Skeletal muscle satellite cell (primary cell): Measurements from ENCODE around the gene RARG.
"Not testable (repeated sequence)": the region's sequence is repeated elsewhere in the genome, so short reads cannot be mapped to it uniquely, and the experiment has no call there.

Experiments
- H3K27me3 ChIP-seq: 2 replicates; pipeline ENCODE4 v1.7.0; 2013; ENCODE audit warnings: low read length; ENCODE audit not compliant: control insufficient read depth, insufficient read depth
- H3K36me3 ChIP-seq: 2 replicates; pipeline ENCODE4 v1.7.0; 2013; ENCODE audit warnings: mild to moderate bottlenecking, control low read depth, low read length; ENCODE audit not compliant: insufficient read depth
- H3K4me1 ChIP-seq: 2 replicates; pipeline ENCODE4 v1.7.0; 2013; ENCODE audit warnings: low read length; ENCODE audit not compliant: control insufficient read depth, insufficient read depth
- H3K4me2 ChIP-seq: 2 replicates; pipeline ENCODE4 v1.7.0; 2013; ENCODE audit warnings: mild to moderate bottlenecking, low read length
- H3K4me3 ChIP-seq: 2 replicates; pipeline ENCODE4 v1.7.0; 2013; ENCODE audit warnings: low read length
- H3K9ac ChIP-seq: 2 replicates; pipeline ENCODE4 v1.7.0; 2013; ENCODE audit warnings: mild to moderate bottlenecking, low read depth, low read length, moderate library complexity
- H3K9me3 ChIP-seq: replicated peaks from 2 replicates; pipeline ENCODE4 v1.7.0; 2013; ENCODE audit warnings: mild to moderate bottlenecking, control low read depth, low read length

The RARG gene

GRCh38 chr12:53180220-53180930 is 51.6 kb downstream of the RARG start, which contains the start of the genes CSAD and ZNF740:
CSAD (minus strand) TSS chr12:53180925; CDS start chr12:53173470, 7,455 bp downstream.
ZNF740 (plus strand) TSS chr12:53180722; CDS start chr12:53181984, 1,262 bp downstream.
- Histone ChIP-seq H3K4me1 (peaks cover 32% of the 10 kb centered on the region), H3K27me3 (no peaks in the 10 kb centered on the region), H3K9me3 (no peaks in the 10 kb centered on the region), H3K36me3 (peaks cover 35% of the 10 kb centered on the region), H3K4me2 (peak within 1 kb of the TSS; percentile 88), H3K9ac (peak within 1 kb of the TSS; percentile 88), H3K4me3 (peak within 1 kb of the TSS; percentile 95)

GRCh38 chr12:53179687-53180219 is 52.3 kb downstream of the RARG start:
- H3K4me3 ChIP-seq, result peak overlapping the region; percentile 95
- no peaks in the 10 kb centered on the region for H3K27me3 ChIP-seq
- peaks cover 29% of the 10 kb centered on the region for H3K36me3 ChIP-seq
- peak overlapping the region; percentile 88 for H3K9ac ChIP-seq
- H3K4me1 ChIP-seq, result peaks cover 38% of the 10 kb centered on the region
- no peaks in the 10 kb centered on the region for H3K9me3 ChIP-seq
- H3K4me2 ChIP-seq, result peak overlapping the region; percentile 88

GRCh38 chr12:53178803-53179202 is 53.2 kb downstream of the RARG start:
- H3K4me2 ChIP-seq, H3K4me3 ChIP-seq, H3K27me3 ChIP-seq, H3K9me3 ChIP-seq, H3K9ac ChIP-seq: not testable (repeated sequence)
- Histone ChIP-seq H3K4me1 (peaks cover 41% of the 10 kb centered on the region), H3K36me3 (peaks cover 22% of the 10 kb centered on the region)

- H3K4me1 ChIP-seq, result peaks cover 33% of the 10 kb centered on the region
- H3K4me2 ChIP-seq, H3K9ac ChIP-seq, H3K36me3 ChIP-seq, H3K27me3 ChIP-seq, H3K9me3 ChIP-seq, H3K4me3 ChIP-seq: not testable (repeated sequence)
Measured at GRCh38 chr12:53177447-53177846, 54.6 kb downstream of the RARG start.

- H3K4me2 ChIP-seq, result no peak overlapping the region
Measured at GRCh38 chr12:53176750-53177149, 55.3 kb downstream of the RARG start.

GRCh38 chr12:53174881-53175491 is 57.0 kb downstream of the RARG start:
- peaks cover 8% of the 10 kb centered on the region for H3K36me3 ChIP-seq
- no peaks in the 10 kb centered on the region for H3K27me3 ChIP-seq
- H3K9ac ChIP-seq, result no peak overlapping the region
- H3K4me2 ChIP-seq, result no peak overlapping the region
- peaks cover 23% of the 10 kb centered on the region for H3K4me1 ChIP-seq
- no peaks in the 10 kb centered on the region for H3K9me3 ChIP-seq
- no peak overlapping the region for H3K4me3 ChIP-seq

More at GRCh38 chr12:53176750-53177149, 55.3 kb downstream of the RARG start:
- H3K4me3 ChIP-seq, result no peak overlapping the region
- no peaks in the 10 kb centered on the region for H3K27me3 ChIP-seq
- H3K36me3 ChIP-seq, result peaks cover 3% of the 10 kb centered on the region
- no peaks in the 10 kb centered on the region for H3K9me3 ChIP-seq
- H3K9ac ChIP-seq, result no peak overlapping the region
- H3K4me1 ChIP-seq, result peaks cover 27% of the 10 kb centered on the region

GRCh38 chr12:53173085-53173715 is 58.8 kb downstream of the RARG start:
- no peak overlapping the region for H3K4me3 ChIP-seq
- no peaks in the 10 kb centered on the region for H3K9me3 ChIP-seq
- H3K4me2 ChIP-seq, result no peak overlapping the region
- no peaks in the 10 kb centered on the region for H3K27me3 ChIP-seq
- peaks cover 13% of the 10 kb centered on the region for H3K4me1 ChIP-seq
- H3K9ac ChIP-seq, result no peak overlapping the region
- H3K36me3 ChIP-seq, result peaks cover 10% of the 10 kb centered on the region

GRCh38 chr12:53172352-53172751 is 59.7 kb downstream of the RARG start:
- no peaks in the 10 kb centered on the region for H3K9me3 ChIP-seq
- H3K36me3 ChIP-seq, result peaks cover 10% of the 10 kb centered on the region
- no peak overlapping the region for H3K4me2 ChIP-seq
- peaks cover 13% of the 10 kb centered on the region for H3K4me1 ChIP-seq
- no peaks in the 10 kb centered on the region for H3K27me3 ChIP-seq
- H3K4me3 ChIP-seq, result no peak overlapping the region
- H3K9ac ChIP-seq, result no peak overlapping the region

GRCh38 chr12:53171725-53172329 is 60.2 kb downstream of the RARG start:
- peaks cover 10% of the 10 kb centered on the region for H3K36me3 ChIP-seq
- no peaks in the 10 kb centered on the region for H3K27me3 ChIP-seq
- H3K9ac ChIP-seq, result no peak overlapping the region
- H3K4me1 ChIP-seq, result peaks cover 13% of the 10 kb centered on the region
- no peak overlapping the region for H3K4me2 ChIP-seq
- no peak overlapping the region for H3K4me3 ChIP-seq
- H3K9me3 ChIP-seq, result no peaks in the 10 kb centered on the region

GRCh38 chr12:53170876-53171724 is 60.9 kb downstream of the RARG start:
- Histone ChIP-seq H3K4me1 (peaks cover 13% of the 10 kb centered on the region), H3K27me3 (no peaks in the 10 kb centered on the region), H3K4me3 (no peak overlapping the region), H3K36me3 (peaks cover 10% of the 10 kb centered on the region), H3K9ac (no peak overlapping the region), H3K9me3 (no peaks in the 10 kb centered on the region), H3K4me2 (no peak overlapping the region)
